RWPE2 (cell line): ENCODE results near the gene TRAPPC10.

Experiments used
- ATAC-seq: fragments of 200-7000 bp; cut with Tn5 transposase; 3 replicates; pipeline ENCODE4 v1.9.1; 2021; ENCODE audit warnings: low read depth
- DNase-seq: peaks from one replicate; pipeline ENCODE4 v3.0.0-alpha.2; 2020; ENCODE audit warnings: low spot score
- H3K27ac ChIP-seq: fragments of 450-650 bp; 2 replicates; pipeline ENCODE4 v1.5.1; 2017; ENCODE audit warnings: mild to moderate bottlenecking; ENCODE audit not compliant: poor library complexity, severe bottlenecking
- H3K27me3 ChIP-seq: fragments of 250-450 bp; sonication (Bioruptor Pico); 2 replicates; pipeline ENCODE4 v1.5.1; 2021; ENCODE audit warnings: mild to moderate bottlenecking, moderate library complexity; ENCODE audit not compliant: insufficient read depth, poor library complexity, severe bottlenecking
- H3K36me3 ChIP-seq: fragments of 250-450 bp; sonication (Bioruptor Pico); 2 replicates; pipeline ENCODE4 v1.5.1; 2020; ENCODE audit warnings: low read depth, mild to moderate bottlenecking, moderate library complexity
- H3K4me1 ChIP-seq: fragments of 250-450 bp; sonication (Bioruptor Pico); 2 replicates; pipeline ENCODE4 v1.5.1; 2021; ENCODE audit warnings: mild to moderate bottlenecking, moderate library complexity; ENCODE audit not compliant: insufficient read depth, poor library complexity, severe bottlenecking
- H3K4me3 ChIP-seq: fragments of 250-450 bp; sonication (Bioruptor Pico); 2 replicates; pipeline ENCODE4 v1.5.1; 2021; ENCODE audit warnings: mild to moderate bottlenecking, moderate library complexity; ENCODE audit not compliant: severe bottlenecking
- H3K9me3 ChIP-seq: fragments of 250-450 bp; sonication (Bioruptor Pico); 2 replicates; pipeline ENCODE4 v1.5.1; 2021; ENCODE audit warnings: mild to moderate bottlenecking, moderate library complexity; ENCODE audit not compliant: severe bottlenecking
- CTCF ChIP-seq: fragments of 450-650 bp; IDR thresholded peaks from one replicate; pipeline ENCODE4 v1.5.1; 2017; ENCODE audit warnings: mild to moderate bottlenecking, moderate library complexity; ENCODE audit not compliant: poor library complexity, severe bottlenecking

Gene TRAPPC10

GRCh38 chr21:44064852-44065403 is 52.8 kb downstream of the TRAPPC10 start:
- Histone ChIP-seq H3K27me3 (no peaks in the 10 kb centered on the region), H3K9me3 (no peaks in the 10 kb centered on the region), H3K4me3 (no peak overlapping the region), H3K4me1 (no peaks in the 10 kb centered on the region), H3K27ac (no peak overlapping the region), H3K36me3 (peaks cover 64% of the 10 kb centered on the region)
- DNase-seq (no peak), ATAC-seq (no peak)
- TF ChIP-seq CTCF: no peak

GRCh38 chr21:44065428-44065827 is 53.3 kb downstream of the TRAPPC10 start:
- H3K27ac ChIP-seq: no peak overlapping the region
- H3K4me1 ChIP-seq: no peaks in the 10 kb centered on the region
- TF ChIP-seq CTCF: no peak
- no peaks in the 10 kb centered on the region for H3K27me3 ChIP-seq
- ATAC-seq (no peak), DNase-seq (no peak)
- no peaks in the 10 kb centered on the region for H3K9me3 ChIP-seq
- H3K36me3 ChIP-seq: peaks cover 61% of the 10 kb centered on the region
- no peak overlapping the region for H3K4me3 ChIP-seq

GRCh38 chr21:44066116-44066515 is 54.0 kb downstream of the TRAPPC10 start:
- Histone ChIP-seq H3K9me3 (no peaks in the 10 kb centered on the region), H3K4me1 (no peaks in the 10 kb centered on the region), H3K4me3 (no peak overlapping the region), H3K27ac (no peak overlapping the region), H3K27me3 (no peaks in the 10 kb centered on the region), H3K36me3 (peaks cover 56% of the 10 kb centered on the region)
- DNase-seq (no peak), ATAC-seq (no peak)
- no peak for TF ChIP-seq CTCF

GRCh38 chr21:44067011-44067839 is 55.1 kb downstream of the TRAPPC10 start:
- peaks cover 45% of the 10 kb centered on the region for H3K36me3 ChIP-seq

More at GRCh38 chr21:44067011-44067839, 55.1 kb downstream of the TRAPPC10 start:
- no peak for TF ChIP-seq CTCF
- ATAC-seq (no peak), DNase-seq (no peak)
- H3K27me3 ChIP-seq: no peaks in the 10 kb centered on the region
- H3K9me3 ChIP-seq: no peaks in the 10 kb centered on the region
- H3K27ac ChIP-seq: no peak overlapping the region
- H3K4me1 ChIP-seq: no peaks in the 10 kb centered on the region
- no peak overlapping the region for H3K4me3 ChIP-seq
